ENCODE measurements around the gene EIF2B2. TPM values are rescaled to one million over a fixed set of nuclear protein-coding genes. Genes with fewer than 3 reads are reported as not detected.

Gene EIF2B2
- total RNA-seq, 1 experiment from 2014 or later, result 96.8 TPM

DNA sequence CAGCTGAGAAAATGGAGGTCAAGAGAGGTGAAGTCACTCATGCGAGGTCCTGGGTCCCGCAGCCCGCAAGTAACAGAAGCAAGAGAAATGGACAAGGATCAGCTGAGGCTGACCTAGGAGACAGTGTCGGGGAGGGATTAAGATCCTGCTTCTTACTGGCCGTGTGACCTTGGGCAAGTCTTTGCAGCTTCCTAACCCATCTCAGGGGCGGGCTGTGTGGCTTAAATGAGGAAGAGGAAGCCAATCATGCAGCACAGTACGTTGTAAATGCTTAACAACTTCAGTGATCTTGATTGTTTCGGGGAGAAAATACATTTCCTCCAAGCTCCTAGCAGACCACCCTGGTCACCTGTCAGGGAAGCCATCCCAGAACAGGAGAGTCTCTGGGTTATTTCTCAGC lies 40.2 kb upstream of the EIF2B2 start:
- no peak overlapping the region for H3K4me2 ChIP-seq (ENCODE audit: low read length)
- no peaks in the 10 kb centered on the region for H3K27me3 ChIP-seq (ENCODE audit: low read length)
- POLR2A ChIA-PET (ENCODE audit: unreplicated experiment), result no interaction called here
- H4K20me1 ChIP-seq (ENCODE audit: low read length), result no peaks in the 10 kb centered on the region
- H3K4me1 ChIP-seq (ENCODE audit: insufficient read depth, low read length), result peaks cover 25% of the 10 kb centered on the region
- no peak overlapping the region for H2AFZ ChIP-seq (ENCODE audit: low read length)
- H3K36me3 ChIP-seq (ENCODE audit: low read depth, low read length), result no peaks in the 10 kb centered on the region
- H3F3A ChIP-seq (ENCODE audit: low read length, unreplicated experiment), result no peaks in the 10 kb centered on the region
- no TSS peak for BruUV-seq (replicated peaks)
- H3K9me2 ChIP-seq (replicated peaks; ENCODE audit: low read length), result no peaks in the 10 kb centered on the region; the same call in 1 of the 2 replicates
- H3K9me3 ChIP-seq (ENCODE audit: low read length), result no peaks in the 10 kb centered on the region
- no peak for TF ChIP-seq EZH2phosphoT487 (IDR thresholded peaks at IDR 0.05; ENCODE audit: borderline replicate concordance, low read length)
- no peak for TF ChIP-seq EZH2 (IDR thresholded peaks at IDR 0.05; ENCODE audit: low read length, unreplicated experiment)
- TF ChIP-seq, protein P1, sequence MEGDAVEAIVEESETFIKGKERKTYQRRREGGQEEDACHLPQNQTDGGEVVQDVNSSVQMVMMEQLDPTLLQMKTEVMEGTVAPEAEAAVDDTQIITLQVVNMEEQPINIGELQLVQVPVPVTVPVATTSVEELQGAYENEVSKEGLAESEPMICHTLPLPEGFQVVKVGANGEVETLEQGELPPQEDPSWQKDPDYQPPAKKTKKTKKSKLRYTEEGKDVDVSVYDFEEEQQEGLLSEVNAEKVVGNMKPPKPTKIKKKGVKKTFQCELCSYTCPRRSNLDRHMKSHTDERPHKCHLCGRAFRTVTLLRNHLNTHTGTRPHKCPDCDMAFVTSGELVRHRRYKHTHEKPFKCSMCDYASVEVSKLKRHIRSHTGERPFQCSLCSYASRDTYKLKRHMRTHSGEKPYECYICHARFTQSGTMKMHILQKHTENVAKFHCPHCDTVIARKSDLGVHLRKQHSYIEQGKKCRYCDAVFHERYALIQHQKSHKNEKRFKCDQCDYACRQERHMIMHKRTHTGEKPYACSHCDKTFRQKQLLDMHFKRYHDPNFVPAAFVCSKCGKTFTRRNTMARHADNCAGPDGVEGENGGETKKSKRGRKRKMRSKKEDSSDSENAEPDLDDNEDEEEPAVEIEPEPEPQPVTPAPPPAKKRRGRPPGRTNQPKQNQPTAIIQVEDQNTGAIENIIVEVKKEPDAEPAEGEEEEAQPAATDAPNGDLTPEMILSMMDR (conservative IDR thresholded peaks at IDR 0.05; ENCODE audit: low read depth, low read length), result no peak
- no peak for ATAC-seq
- CTCF ChIA-PET, result no interaction called here
- H3K79me2 ChIP-seq (ENCODE audit: low read length), result no peaks in the 10 kb centered on the region
- no peak overlapping the region for H3K27ac ChIP-seq (ENCODE audit: low read length)
- no peak overlapping the region for H3K9ac ChIP-seq (ENCODE audit: low read length)
- H3K4me3 ChIP-seq (ENCODE audit: low read length), result no peak overlapping the region
- no peak for DNase-seq
- intact Hi-C loops (cut with micrococcal nuclease), result no loop called here

DNA sequence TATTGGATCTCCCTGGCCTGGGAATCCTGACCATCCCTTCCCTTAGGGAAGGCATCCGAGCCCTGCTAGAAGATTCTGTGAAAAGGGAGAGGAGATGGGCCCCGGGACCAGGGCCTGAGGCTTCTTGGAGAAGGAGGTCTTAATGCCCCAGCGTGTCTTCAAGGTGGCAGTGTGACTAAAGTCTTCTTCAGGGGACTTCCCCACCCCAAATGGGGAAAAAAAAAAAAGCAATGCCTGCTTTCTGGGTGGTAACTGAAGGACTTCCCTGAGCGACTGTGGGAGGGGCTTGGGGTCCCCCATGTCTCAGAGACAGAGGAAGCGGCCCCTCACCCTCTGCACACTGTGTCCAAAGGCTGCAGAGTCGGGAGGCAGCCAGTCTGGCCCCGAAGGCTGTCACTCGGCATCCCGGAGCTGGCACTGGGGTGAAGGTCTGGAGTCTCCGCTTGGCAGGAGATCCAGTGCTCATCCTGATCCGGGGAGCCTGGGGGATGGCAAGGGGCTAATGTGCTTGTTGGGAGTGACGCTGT lies 39.5 kb upstream of the EIF2B2 start:
- no peak overlapping the region for H3K4me2 ChIP-seq (ENCODE audit: low read length)
- POLR2A ChIA-PET (ENCODE audit: unreplicated experiment), result no interaction called here
- no peaks in the 10 kb centered on the region for H3K79me2 ChIP-seq (ENCODE audit: low read length)
- peaks cover 25% of the 10 kb centered on the region for H3K4me1 ChIP-seq (ENCODE audit: insufficient read depth, low read length)
- H3F3A ChIP-seq (ENCODE audit: low read length, unreplicated experiment), result no peaks in the 10 kb centered on the region
- intact Hi-C loops (cut with micrococcal nuclease), result no loop called here
- no TSS peak for BruUV-seq (replicated peaks)
- ATAC-seq, result no peak
- no peak overlapping the region for H3K9ac ChIP-seq (ENCODE audit: low read length)
- no peaks in the 10 kb centered on the region for H3K27me3 ChIP-seq (ENCODE audit: low read length)
- no peaks in the 10 kb centered on the region for H4K20me1 ChIP-seq (ENCODE audit: low read length)
- no peak for DNase-seq
- no peak overlapping the region for H3K27ac ChIP-seq (ENCODE audit: low read length)
- no peaks in the 10 kb centered on the region for H3K9me3 ChIP-seq (ENCODE audit: low read length)
- no peaks in the 10 kb centered on the region; the same call in 1 of the 2 replicates for H3K9me2 ChIP-seq (replicated peaks; ENCODE audit: low read length)
- CTCF ChIA-PET, result no interaction called here
- H3K36me3 ChIP-seq (ENCODE audit: low read depth, low read length), result no peaks in the 10 kb centered on the region
- TF ChIP-seq, protein P1 (conservative IDR thresholded peaks at IDR 0.05; ENCODE audit: low read depth, low read length), result no peak
- TF ChIP-seq EZH2 (IDR thresholded peaks at IDR 0.05; ENCODE audit: low read length, unreplicated experiment) (no peak), EZH2phosphoT487 (IDR thresholded peaks at IDR 0.05; ENCODE audit: borderline replicate concordance, low read length) (no peak)
- H3K4me3 ChIP-seq (ENCODE audit: low read length), result no peak overlapping the region
- H2AFZ ChIP-seq (ENCODE audit: low read length), result no peak overlapping the region

DNA sequence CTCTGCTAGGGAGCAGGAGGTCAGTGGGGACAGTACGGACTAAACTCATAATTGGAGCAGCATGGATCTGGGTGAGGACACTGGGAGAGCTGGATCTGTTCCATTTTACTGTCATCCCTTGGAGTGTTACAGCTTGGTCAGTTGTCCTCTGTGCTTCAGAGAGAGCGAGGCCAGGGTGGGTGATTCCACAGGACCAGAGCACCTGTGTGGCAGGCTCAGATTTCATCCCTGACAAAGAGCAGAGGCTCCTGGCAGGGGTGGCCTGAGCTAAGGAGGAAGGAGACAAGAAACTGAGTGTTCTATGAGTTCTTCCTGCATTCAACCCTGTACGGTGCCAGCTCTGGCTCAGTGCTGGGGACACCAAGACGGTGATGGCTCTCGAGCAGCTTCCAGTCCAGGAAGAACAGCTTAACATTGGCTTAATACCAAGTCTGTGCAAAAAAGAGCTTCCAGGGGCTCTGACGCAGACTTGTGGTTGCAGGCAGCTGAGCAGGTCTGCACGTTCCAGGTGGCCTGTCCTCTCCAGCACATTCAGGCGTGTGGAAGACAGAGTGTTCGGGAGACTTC lies 38.9 kb upstream of the EIF2B2 start:
- Histone ChIP-seq H3K4me2 (ENCODE audit: low read length) (no peak overlapping the region), H2AFZ (ENCODE audit: low read length) (no peak overlapping the region), H3K9me3 (ENCODE audit: low read length) (no peaks in the 10 kb centered on the region), H3F3A (ENCODE audit: low read length, unreplicated experiment) (no peaks in the 10 kb centered on the region), H3K9ac (ENCODE audit: low read length) (no peak overlapping the region), H3K79me2 (ENCODE audit: low read length) (no peaks in the 10 kb centered on the region), H3K4me3 (ENCODE audit: low read length) (no peak overlapping the region), H3K36me3 (ENCODE audit: low read depth, low read length) (no peaks in the 10 kb centered on the region), H3K27ac (ENCODE audit: low read length) (no peak overlapping the region), H4K20me1 (ENCODE audit: low read length) (no peaks in the 10 kb centered on the region), H3K27me3 (ENCODE audit: low read length) (no peaks in the 10 kb centered on the region), H3K9me2 (replicated peaks; ENCODE audit: low read length) (no peaks in the 10 kb centered on the region; the same call in 1 of the 2 replicates), H3K4me1 (ENCODE audit: insufficient read depth, low read length) (peaks cover 25% of the 10 kb centered on the region)
- ATAC-seq, result no peak
- BruUV-seq (replicated peaks), result no TSS peak
- intact Hi-C loops (cut with micrococcal nuclease), result no loop called here
- ChIA-PET POLR2A (ENCODE audit: unreplicated experiment) (interaction anchor here (0.6 kb wide), 1 partner anchor 123 kb away, joined by 3 read pairs; no protein-coding TSS in a partner anchor), CTCF (no interaction called here)
- DNase-seq, result no peak
- no peak for TF ChIP-seq EZH2 (IDR thresholded peaks at IDR 0.05; ENCODE audit: low read length, unreplicated experiment)
- no peak for TF ChIP-seq EZH2phosphoT487 (IDR thresholded peaks at IDR 0.05; ENCODE audit: borderline replicate concordance, low read length)
- TF ChIP-seq, protein P1 (conservative IDR thresholded peaks at IDR 0.05; ENCODE audit: low read depth, low read length), result no peak
